ENCODE measurements around the gene BAAT.
"Not testable (repeated sequence)": the region's sequence is repeated elsewhere in the genome, so short reads cannot be mapped to it uniquely, and the experiment has no call there.

The BAAT gene

DNA sequence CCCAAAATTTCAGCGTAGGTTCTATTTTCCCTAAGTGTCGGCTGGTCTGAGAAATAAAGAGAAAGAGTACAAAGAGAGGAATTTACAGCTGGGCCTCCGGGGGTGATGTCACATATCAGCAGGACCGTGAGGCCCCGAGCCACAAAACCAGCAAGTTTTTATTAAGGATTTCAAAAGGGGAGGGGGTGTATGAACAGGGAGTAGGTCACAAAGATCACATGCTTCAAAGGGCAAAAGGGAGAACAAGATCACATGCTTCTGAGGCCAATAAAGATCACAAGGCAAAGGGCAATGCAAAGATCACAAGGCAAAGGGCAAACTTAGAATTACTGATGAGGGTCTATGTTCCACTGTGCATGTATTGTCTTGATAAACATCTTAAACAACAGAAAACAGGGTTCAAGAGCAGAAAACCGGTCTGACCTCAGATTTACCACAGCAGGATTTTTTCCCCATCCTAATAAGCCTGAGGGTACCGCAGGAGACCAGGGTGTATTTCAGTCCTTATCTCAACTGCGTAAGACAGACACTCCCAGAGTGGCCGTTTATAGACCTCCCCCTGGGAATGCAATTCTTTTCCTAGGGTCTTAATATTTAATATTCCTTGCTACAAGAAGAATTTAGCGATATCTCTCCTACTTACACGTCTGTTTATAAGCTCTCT lies at the start of gene BAAT:
BAAT (minus strand) TSS at position 134 of the 664 bp plus-strand sequence. CDS start 13,602 bp downstream, outside the sequence.
- H3K27ac Mint-ChIP-seq; H3K4me3 Mint-ChIP-seq; intact Hi-C loops (cut with micrococcal nuclease); H3K27me3 Mint-ChIP-seq; H3K4me1 Mint-ChIP-seq (ENCODE audit: low read depth): not testable (repeated sequence)
- H3K36me3 Mint-ChIP-seq (ENCODE audit: low read depth) = peaks cover 32% of the 10 kb centered on the region
- peaks cover 17% of the 10 kb centered on the region for H3K9me3 Mint-ChIP-seq

DNA sequence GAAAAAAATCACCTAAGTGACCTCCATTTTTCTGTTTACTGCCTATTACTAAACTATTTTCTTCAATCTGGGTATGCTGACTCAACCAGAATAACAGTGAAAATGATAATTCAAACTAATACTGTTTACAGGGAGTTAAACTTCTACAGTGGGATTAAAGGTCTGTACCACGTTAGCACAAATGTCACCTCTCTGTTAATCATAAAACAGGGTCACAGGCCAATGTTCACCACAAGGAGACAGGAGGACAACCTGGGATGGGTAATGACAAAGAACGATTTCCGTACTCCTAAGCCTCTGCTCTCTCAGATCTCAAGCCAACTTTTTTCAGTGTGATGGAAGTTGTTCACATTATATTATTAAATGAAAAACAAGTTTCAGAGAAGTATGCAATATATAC lies 48.4 kb upstream of the BAAT start:
- Mint-ChIP-seq H3K9me3 (no peaks in the 10 kb centered on the region), H3K36me3 (ENCODE audit: low read depth) (no peaks in the 10 kb centered on the region), H3K4me3 (no peak overlapping the region)

DNA sequence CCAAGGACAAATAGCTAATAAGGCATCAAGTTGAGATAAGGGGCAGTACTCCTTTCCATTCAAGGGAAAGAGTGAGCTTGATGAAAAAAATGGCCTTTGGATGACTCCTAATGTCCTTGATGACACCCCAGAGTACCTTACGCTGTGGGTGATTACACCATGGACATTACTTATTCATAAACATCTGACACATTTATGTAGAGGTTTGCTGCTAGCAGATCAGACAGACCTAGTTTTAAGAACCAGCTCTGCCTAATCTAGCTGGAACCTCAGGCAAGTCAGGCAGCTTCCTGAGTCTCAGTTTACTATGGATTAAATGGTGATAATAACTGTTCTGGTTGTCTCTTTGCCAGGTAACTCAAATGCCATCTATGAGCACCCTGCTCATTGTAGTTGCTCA lies 47.9 kb upstream of the BAAT start:
- H3K4me3 Mint-ChIP-seq = no peak overlapping the region
- H3K4me1 Mint-ChIP-seq (ENCODE audit: low read depth) = no peaks in the 10 kb centered on the region
- no peaks in the 10 kb centered on the region for H3K9me3 Mint-ChIP-seq
- peaks cover 2% of the 10 kb centered on the region for H3K27me3 Mint-ChIP-seq
- H3K27ac Mint-ChIP-seq = no peak overlapping the region
- intact Hi-C loops (cut with micrococcal nuclease) = loop anchor here (10.0 kb wide), 1 partner anchor 58 kb away; no protein-coding TSS in a partner anchor
- no peaks in the 10 kb centered on the region for H3K36me3 Mint-ChIP-seq (ENCODE audit: low read depth)

More for the DNA sequence above, 48.4 kb upstream of the BAAT start:
- Mint-ChIP-seq H3K27me3 (peaks cover 2% of the 10 kb centered on the region), H3K27ac (no peak overlapping the region), H3K4me1 (ENCODE audit: low read depth) (no peaks in the 10 kb centered on the region)
- intact Hi-C loops (cut with micrococcal nuclease) = loop anchor here (10.0 kb wide), 1 partner anchor 58 kb away; no protein-coding TSS in a partner anchor

DNA sequence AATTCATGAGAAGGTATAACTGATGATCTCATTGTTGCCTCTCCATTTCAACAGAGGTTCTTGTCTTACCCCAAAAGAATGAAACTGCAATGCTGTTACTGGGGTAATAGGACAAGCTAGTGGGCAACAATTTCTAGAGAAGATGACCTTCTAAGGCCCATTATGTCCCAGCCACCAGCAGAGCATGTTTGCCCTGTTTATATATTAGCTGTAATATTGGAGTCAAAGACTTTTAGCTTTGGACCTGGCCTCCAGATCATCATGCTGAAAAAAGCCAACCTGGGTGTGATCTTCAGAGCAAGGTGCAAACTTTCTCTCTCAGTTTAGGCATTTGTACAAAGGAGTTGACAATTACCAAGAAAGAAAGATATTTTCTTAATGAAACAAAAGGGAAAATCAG lies 47.4 kb upstream of the BAAT start:
- intact Hi-C loops (cut with micrococcal nuclease) = loop anchor here (10.0 kb wide), 1 partner anchor 57 kb away; no protein-coding TSS in a partner anchor
- H3K27ac Mint-ChIP-seq = no peak overlapping the region
- H3K9me3 Mint-ChIP-seq = no peaks in the 10 kb centered on the region
- no peaks in the 10 kb centered on the region for H3K4me1 Mint-ChIP-seq (ENCODE audit: low read depth)
- no peak overlapping the region for H3K4me3 Mint-ChIP-seq
- H3K36me3 Mint-ChIP-seq (ENCODE audit: low read depth) = no peaks in the 10 kb centered on the region
- peaks cover 2% of the 10 kb centered on the region for H3K27me3 Mint-ChIP-seq

DNA sequence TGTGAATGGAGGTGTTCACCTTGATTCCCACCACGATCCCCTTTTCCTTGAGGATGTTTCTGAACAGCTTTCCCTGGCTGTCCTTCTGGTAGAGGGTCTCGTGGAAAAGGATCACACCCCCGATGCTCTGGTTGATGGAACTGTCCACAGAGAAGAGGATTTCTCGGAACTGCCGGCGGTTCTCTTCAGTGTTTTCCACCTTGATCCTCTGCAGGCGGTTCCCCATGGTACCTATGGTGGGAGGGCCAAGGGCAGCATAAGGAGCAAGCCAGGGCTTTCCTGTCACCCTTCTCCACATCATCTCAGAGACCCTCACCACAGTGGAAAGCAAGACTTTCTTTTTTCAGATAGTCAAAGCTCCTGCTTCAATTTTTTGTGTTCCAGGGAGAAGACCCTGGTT lies 44.9 kb upstream of the BAAT start:
- no peak overlapping the region for H3K4me3 Mint-ChIP-seq
- H3K4me1 Mint-ChIP-seq (ENCODE audit: low read depth) = no peaks in the 10 kb centered on the region
- H3K36me3 Mint-ChIP-seq (ENCODE audit: low read depth) = no peaks in the 10 kb centered on the region
- no peak overlapping the region for H3K27ac Mint-ChIP-seq
- intact Hi-C loops (cut with micrococcal nuclease) = loop anchor here (10.0 kb wide), 1 partner anchor 55 kb away; no protein-coding TSS in a partner anchor
- H3K27me3 Mint-ChIP-seq = no peaks in the 10 kb centered on the region
- no peaks in the 10 kb centered on the region for H3K9me3 Mint-ChIP-seq

DNA sequence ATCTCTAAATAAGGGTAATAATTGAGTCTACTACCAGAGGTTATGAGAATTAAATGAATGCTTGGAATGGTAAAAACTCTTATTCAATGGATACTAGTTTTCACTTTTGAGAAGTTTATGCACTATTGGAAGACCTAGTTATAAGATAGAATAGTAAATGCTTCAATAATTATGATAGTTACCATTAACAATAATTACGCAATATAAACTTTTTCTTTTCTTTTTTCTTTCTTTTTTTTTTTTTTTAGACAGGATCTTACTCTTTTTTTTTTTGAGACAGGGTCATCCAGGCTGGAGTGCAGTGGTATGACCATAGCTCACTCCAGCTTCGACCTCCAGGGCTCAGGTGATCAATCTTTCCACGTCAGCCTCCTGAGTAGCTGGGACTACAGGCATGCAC lies 44.1 kb upstream of the BAAT start:
- no peak overlapping the region for H3K27ac Mint-ChIP-seq
- no peaks in the 10 kb centered on the region for H3K36me3 Mint-ChIP-seq (ENCODE audit: low read depth)
- no peaks in the 10 kb centered on the region for H3K9me3 Mint-ChIP-seq
- no peak overlapping the region for H3K4me3 Mint-ChIP-seq
- H3K4me1 Mint-ChIP-seq (ENCODE audit: low read depth) = no peaks in the 10 kb centered on the region
- H3K27me3 Mint-ChIP-seq = no peaks in the 10 kb centered on the region
- intact Hi-C loops (cut with micrococcal nuclease) = no loop called here

DNA sequence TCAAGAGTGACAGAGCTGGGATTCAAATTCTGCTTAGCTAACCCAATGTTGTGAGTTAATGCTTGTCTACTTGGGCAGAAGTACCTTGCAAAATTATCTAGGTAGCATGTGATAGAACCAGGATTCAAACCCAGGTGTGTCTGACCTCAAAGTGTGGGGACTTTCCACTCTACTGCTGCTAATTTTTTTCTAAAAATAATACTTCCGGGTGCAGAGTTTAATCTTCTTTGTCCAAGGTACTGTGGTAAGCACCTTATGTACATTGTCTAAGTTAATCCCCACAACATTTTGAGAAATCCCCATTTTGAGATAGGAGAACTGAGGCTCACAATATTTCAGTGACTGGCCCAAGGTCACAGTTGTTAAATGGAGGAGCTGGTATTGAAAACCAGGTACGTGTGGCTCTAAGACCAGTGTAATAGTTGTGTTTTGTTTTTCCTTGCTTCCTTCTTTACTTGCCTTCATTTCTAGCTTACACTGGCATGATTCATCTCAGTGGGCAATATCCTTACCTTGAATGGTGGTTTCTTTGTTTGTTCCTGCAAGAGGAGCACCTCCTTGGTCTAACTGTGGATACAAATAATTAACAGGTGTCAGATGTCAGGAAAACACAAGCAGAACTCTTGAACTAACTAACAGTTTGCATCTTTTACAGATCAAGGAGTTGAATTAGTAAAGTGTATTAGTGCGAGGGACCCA lies 43.3 kb upstream of the BAAT start:
- H3K27me3 Mint-ChIP-seq = no peaks in the 10 kb centered on the region
- no peak overlapping the region for H3K4me3 Mint-ChIP-seq
- no peaks in the 10 kb centered on the region for H3K4me1 Mint-ChIP-seq (ENCODE audit: low read depth)
- no peaks in the 10 kb centered on the region for H3K36me3 Mint-ChIP-seq (ENCODE audit: low read depth)
- H3K9me3 Mint-ChIP-seq = no peaks in the 10 kb centered on the region
- H3K27ac Mint-ChIP-seq = no peak overlapping the region
- intact Hi-C loops (cut with micrococcal nuclease) = no loop called here

DNA sequence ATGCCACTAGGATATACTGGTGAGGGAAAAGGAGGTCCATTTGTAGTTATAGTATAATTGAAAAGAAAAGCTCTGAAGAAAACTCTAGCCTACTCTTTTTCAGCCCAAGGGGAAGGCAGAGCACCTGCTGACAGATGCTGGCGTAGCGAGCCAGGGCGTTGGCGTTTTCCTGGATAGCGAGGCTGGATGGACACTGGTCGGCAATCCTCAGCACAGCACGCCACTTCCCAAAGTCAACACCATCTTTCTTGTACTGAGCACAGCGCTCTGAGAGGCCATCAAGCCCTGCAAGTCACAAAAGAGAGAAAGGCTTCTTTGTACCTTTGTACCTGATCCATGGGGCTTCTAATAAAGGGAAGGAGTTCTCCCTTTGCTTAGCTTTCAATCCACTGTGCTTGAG lies 42.6 kb upstream of the BAAT start:
- no peaks in the 10 kb centered on the region for H3K4me1 Mint-ChIP-seq (ENCODE audit: low read depth)
- no peak overlapping the region for H3K4me3 Mint-ChIP-seq
- H3K27me3 Mint-ChIP-seq = no peaks in the 10 kb centered on the region
- no peaks in the 10 kb centered on the region for H3K36me3 Mint-ChIP-seq (ENCODE audit: low read depth)
- intact Hi-C loops (cut with micrococcal nuclease) = no loop called here
- no peak overlapping the region for H3K27ac Mint-ChIP-seq
- no peaks in the 10 kb centered on the region for H3K9me3 Mint-ChIP-seq

DNA sequence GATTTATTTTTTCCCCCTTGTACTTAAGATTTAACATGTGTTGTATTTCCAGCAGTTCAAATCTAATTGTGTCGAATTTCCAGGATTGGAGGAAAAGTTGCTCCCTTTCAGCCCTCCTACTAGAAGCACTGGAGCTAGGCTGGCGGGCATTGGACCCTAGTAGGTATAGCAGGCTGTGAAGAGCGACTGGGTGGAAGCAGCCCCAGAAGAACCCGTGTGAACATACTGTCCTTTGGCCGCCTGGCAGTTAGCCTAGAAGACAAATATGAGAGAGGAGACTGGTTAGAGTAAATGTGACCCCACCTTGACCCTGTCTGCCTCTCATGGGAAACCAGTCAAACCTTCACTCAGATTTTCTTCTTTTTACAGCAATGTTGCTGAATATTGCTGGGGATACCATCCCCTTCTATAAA lies 36.9 kb upstream of the BAAT start:
- H3K4me1 Mint-ChIP-seq (ENCODE audit: low read depth) = peaks cover 6% of the 10 kb centered on the region
- H3K4me3 Mint-ChIP-seq = no peak overlapping the region
- H3K27me3 Mint-ChIP-seq = no peaks in the 10 kb centered on the region
- no peaks in the 10 kb centered on the region for H3K36me3 Mint-ChIP-seq (ENCODE audit: low read depth)
- peaks cover 18% of the 10 kb centered on the region for H3K9me3 Mint-ChIP-seq
- H3K27ac Mint-ChIP-seq = no peak overlapping the region
- intact Hi-C loops (cut with micrococcal nuclease) = no loop called here

DNA sequence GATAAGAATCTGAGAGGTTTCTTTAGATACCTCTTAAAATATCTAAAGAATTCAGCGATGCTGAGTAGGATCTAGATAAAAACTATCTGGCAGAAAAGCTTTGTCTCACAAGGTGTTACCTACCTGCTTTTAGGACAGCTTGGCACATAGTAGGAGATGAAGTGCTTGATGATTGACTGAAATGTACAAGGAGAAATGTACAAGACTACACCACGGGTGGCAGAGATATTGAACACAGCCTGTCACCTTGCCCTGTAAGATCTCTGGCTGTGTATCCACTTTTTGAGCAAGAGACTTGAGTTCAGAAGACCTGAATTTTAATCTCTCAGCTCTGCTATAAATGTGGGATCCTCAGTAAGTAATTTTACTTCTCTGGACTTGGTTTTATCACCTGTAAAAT lies 35.1 kb upstream of the BAAT start:
- peaks cover 6% of the 10 kb centered on the region for H3K4me1 Mint-ChIP-seq (ENCODE audit: low read depth)
- H3K4me3 Mint-ChIP-seq = no peak overlapping the region
- no peak overlapping the region for H3K27ac Mint-ChIP-seq
- intact Hi-C loops (cut with micrococcal nuclease) = no loop called here
- no peaks in the 10 kb centered on the region for H3K27me3 Mint-ChIP-seq
- peaks cover 25% of the 10 kb centered on the region for H3K9me3 Mint-ChIP-seq
- no peaks in the 10 kb centered on the region for H3K36me3 Mint-ChIP-seq (ENCODE audit: low read depth)

DNA sequence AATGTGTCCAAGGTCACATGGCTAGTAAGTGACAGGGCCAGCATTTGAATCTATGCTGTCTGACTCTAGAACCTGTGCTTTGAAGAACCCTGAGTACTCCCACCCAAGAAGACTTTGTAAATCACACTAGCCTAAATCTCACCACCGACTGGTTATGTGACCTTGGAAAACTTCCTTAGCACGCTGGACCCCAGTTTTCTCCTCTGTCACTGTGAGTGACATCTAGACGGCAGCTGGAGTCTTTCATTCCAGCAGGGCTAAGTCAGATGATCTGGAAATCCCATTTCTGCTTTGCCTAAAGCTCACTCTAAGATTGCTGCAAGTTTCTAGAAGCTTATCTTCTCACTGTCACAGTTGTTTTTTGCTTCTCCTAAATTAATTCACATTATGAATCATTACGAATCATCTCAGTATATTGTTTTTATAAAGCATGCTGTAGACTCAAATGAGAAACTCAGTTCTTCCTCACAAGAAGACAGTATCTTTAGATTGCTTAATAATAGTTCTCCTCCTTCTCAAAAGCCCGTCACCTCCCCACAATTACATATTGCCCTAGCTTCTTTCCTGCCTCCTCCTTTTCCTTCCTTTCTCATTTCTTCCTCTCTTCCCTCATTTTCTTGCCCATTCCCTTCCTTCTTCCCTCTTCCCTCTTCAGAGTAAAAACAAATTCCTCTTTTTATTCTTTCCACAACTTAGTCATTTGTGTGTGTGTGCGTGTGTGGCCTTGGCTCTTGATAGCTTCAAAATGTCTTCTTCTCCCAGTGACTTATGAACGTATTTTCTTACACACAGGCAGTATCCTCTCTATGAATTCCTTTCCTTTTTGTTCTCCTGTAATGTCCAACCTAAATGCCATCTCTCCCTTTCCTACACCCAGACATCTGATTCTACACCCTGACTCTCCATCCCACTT lies 34.0 kb upstream of the BAAT start:
- no peaks in the 10 kb centered on the region for H3K27me3 Mint-ChIP-seq
- H3K27ac Mint-ChIP-seq = no peak overlapping the region
- H3K36me3 Mint-ChIP-seq (ENCODE audit: low read depth) = no peaks in the 10 kb centered on the region
- H3K9me3 Mint-ChIP-seq = peaks cover 36% of the 10 kb centered on the region
- intact Hi-C loops (cut with micrococcal nuclease) = no loop called here
- peaks cover 6% of the 10 kb centered on the region for H3K4me1 Mint-ChIP-seq (ENCODE audit: low read depth)
- no peak overlapping the region for H3K4me3 Mint-ChIP-seq

DNA sequence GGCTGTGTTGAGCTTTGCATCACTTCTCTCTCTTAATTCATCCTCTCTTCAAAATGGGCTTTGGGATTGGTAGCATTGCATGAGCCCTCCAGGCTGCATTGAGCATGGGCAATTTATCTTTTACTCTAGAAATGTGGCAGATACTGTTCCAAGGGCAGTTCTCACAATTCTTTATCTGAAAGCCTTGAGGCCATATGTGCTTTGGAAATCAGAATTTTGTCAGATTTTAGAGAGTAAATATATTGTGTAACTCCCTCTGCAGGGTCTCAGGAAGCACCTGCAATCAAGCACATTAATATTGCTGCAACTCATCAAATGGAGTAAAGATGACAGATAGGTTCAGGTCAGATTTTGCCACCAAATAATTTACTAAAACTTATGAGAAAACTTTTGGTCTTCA lies 33.2 kb upstream of the BAAT start:
- H3K27ac Mint-ChIP-seq = no peak overlapping the region
- intact Hi-C loops (cut with micrococcal nuclease) = no loop called here
- H3K4me3 Mint-ChIP-seq = no peak overlapping the region

DNA sequence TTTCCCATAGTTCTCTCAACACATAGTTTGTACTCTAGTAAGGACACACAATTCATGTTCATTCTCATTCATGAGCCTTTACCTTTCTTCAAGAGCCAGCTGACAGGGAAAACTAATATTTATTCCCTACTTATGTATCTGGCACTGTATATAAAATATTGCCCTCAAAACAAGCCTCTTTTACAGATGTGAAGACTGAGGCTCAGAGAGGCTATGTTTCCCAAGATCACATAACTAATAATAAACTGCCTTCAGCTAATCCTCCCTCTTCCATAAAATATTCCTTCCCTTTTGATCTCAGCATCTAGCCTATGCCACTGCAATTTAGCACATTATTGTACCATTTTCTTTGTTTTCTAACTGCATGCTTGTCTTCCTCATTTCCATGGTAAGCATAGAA lies 32.6 kb upstream of the BAAT start:
- Mint-ChIP-seq H3K9me3 (peaks cover 50% of the 10 kb centered on the region), H3K27ac (no peak overlapping the region), H3K27me3 (no peaks in the 10 kb centered on the region), H3K36me3 (ENCODE audit: low read depth) (no peaks in the 10 kb centered on the region), H3K4me3 (no peak overlapping the region), H3K4me1 (ENCODE audit: low read depth) (peaks cover 6% of the 10 kb centered on the region)
- intact Hi-C loops (cut with micrococcal nuclease) = no loop called here

More for the DNA sequence above, 33.2 kb upstream of the BAAT start:
- Mint-ChIP-seq H3K4me1 (ENCODE audit: low read depth) (peaks cover 6% of the 10 kb centered on the region), H3K27me3 (no peaks in the 10 kb centered on the region), H3K9me3 (peaks cover 44% of the 10 kb centered on the region), H3K36me3 (ENCODE audit: low read depth) (no peaks in the 10 kb centered on the region)

DNA sequence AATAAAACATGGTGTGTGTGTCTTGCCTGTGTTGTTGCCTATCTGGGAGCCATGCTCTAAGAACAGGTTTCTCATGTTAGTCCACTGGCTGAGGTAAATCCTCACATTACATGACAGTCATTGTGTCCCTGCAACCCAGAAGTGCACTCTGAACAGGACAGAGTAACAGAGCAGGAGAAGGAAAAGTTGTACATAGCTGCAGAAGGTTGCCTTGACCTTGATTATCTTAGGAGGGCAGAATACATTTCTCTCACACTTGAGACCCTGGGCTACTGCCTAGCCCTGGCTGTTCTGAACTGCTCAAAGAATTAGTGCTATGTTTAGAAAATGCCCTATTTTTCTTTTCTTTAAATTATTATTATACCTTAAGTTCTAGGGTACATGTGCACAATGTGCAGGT lies 30.8 kb upstream of the BAAT start:
- H3K4me1 Mint-ChIP-seq (ENCODE audit: low read depth) = peaks cover 6% of the 10 kb centered on the region
- no peak overlapping the region for H3K27ac Mint-ChIP-seq
- H3K27me3 Mint-ChIP-seq = no peaks in the 10 kb centered on the region
- peaks cover 68% of the 10 kb centered on the region for H3K9me3 Mint-ChIP-seq
- H3K36me3 Mint-ChIP-seq (ENCODE audit: low read depth) = no peaks in the 10 kb centered on the region
- intact Hi-C loops (cut with micrococcal nuclease) = no loop called here
- no peak overlapping the region for H3K4me3 Mint-ChIP-seq

Measured in dendritic cell treated with granulocyte-macrophage colony-stimulating factor and Interleukin-4, amounts not matched to agents 40 ng/mL and 50 ng/mL, for 4 days (primary cell).